Cardiac septum (tissue), 1 donor: Measurements from ENCODE around the gene CNTNAP2. TPM values are rescaled to one million over a fixed set of nuclear protein-coding genes. Genes with fewer than 3 reads are reported as not detected.

Source experiments
- DNase-seq: peaks from one replicate; pipeline ENCODE4 v3.0.0-alpha.2; 2020; ENCODE audit warnings: low spot score
- intact Hi-C: fragments of 100-400 bp; cut with DNase I; formaldehyde crosslinking; loops from one replicate; pipeline ENCODE4 v1.14.0; 2022
- long read RNA-seq: library from polyadenylated mRNA; unstranded; transcript quantifications from one replicate; pipeline ENCODE4 v2.0.0, GENCODE V29; 2021
- total RNA-seq: library from RNA; stranded (reverse); fragmentation: NEBNext Ultra II Directional; extraction: Animal tissue kit (Norgen Biotek cat#: 25700); gene quantifications from one replicate; pipeline ENCODE4 v1.2.1, GENCODE V29; 2021
- donor health status: DM: no; HTN: no; CAD: no.

Gene CNTNAP2
- 0.22 TPM for total RNA-seq
- long read RNA-seq = 0 reads

GRCh38 chr7:146116521-146117222 is at the start of gene CNTNAP2:
TSS of gene CNTNAP2 (plus strand) at chr7:146116801. CDS start at chr7:146116877, 76 bp downstream.
- DNase-seq = no peak
- intact Hi-C loops = no loop called here

- DNase-seq = no peak
- intact Hi-C loops = no loop called here
Measured at GRCh38 chr7:146067880-146068279, 48.7 kb upstream of the CNTNAP2 start.

- intact Hi-C loops = no loop called here
- DNase-seq = no peak
Measured at GRCh38 chr7:146074195-146074765, 42.3 kb upstream of the CNTNAP2 start.

- intact Hi-C loops = no loop called here
- no peak for DNase-seq
Measured at GRCh38 chr7:146076344-146076743, 40.3 kb upstream of the CNTNAP2 start.

GRCh38 chr7:146084086-146084485 is 32.5 kb upstream of the CNTNAP2 start:
- no peak for DNase-seq
- intact Hi-C loops = no loop called here

- DNase-seq = no peak
- intact Hi-C loops = no loop called here
Measured at GRCh38 chr7:146090023-146090645, 26.5 kb upstream of the CNTNAP2 start.

GRCh38 chr7:146094356-146094755 is 22.2 kb upstream of the CNTNAP2 start:
- DNase-seq = no peak
- intact Hi-C loops = no loop called here

- no peak for DNase-seq
- intact Hi-C loops = no loop called here
Measured at GRCh38 chr7:146096994-146097393, 19.6 kb upstream of the CNTNAP2 start.

- intact Hi-C loops = no loop called here
- no peak for DNase-seq
Measured at GRCh38 chr7:146106319-146106718, 10.3 kb upstream of the CNTNAP2 start.

GRCh38 chr7:146112755-146113154 is 3.8 kb upstream of the CNTNAP2 start:
- no peak for DNase-seq
- intact Hi-C loops = no loop called here

GRCh38 chr7:146115548-146115850 is 1.1 kb upstream of the CNTNAP2 start:
- intact Hi-C loops = no loop called here
- no peak for DNase-seq

- intact Hi-C loops = no loop called here
- peak; percentile 79 for DNase-seq
Measured at GRCh38 chr7:146115851-146116520, 615 bp upstream of the CNTNAP2 start.

GRCh38 chr7:146117576-146117975 is 975 bp downstream of the CNTNAP2 start:
- intact Hi-C loops = no loop called here
- no peak for DNase-seq

GRCh38 chr7:146119002-146119401 is 2.4 kb downstream of the CNTNAP2 start:
- DNase-seq = no peak
- intact Hi-C loops = no loop called here

GRCh38 chr7:146123715-146124114 is 7.1 kb downstream of the CNTNAP2 start:
- intact Hi-C loops = no loop called here
- DNase-seq = no peak

- DNase-seq = no peak
- intact Hi-C loops = no loop called here
Measured at GRCh38 chr7:146126767-146127509, 10.3 kb downstream of the CNTNAP2 start.

- intact Hi-C loops = no loop called here
Measured at GRCh38 chr7:146129296-146129695, 12.7 kb downstream of the CNTNAP2 start.

GRCh38 chr7:146129997-146130396 is 13.4 kb downstream of the CNTNAP2 start:
- DNase-seq = no peak
- intact Hi-C loops = no loop called here

More at GRCh38 chr7:146129296-146129695, 12.7 kb downstream of the CNTNAP2 start:
- DNase-seq = no peak

- intact Hi-C loops = no loop called here
Measured at GRCh38 chr7:146131701-146132100, 15.1 kb downstream of the CNTNAP2 start.

GRCh38 chr7:146136357-146136875 is 19.8 kb downstream of the CNTNAP2 start:
- intact Hi-C loops = no loop called here
- no peak for DNase-seq

More at GRCh38 chr7:146131701-146132100, 15.1 kb downstream of the CNTNAP2 start:
- no peak for DNase-seq
